Measurements from ENCODE around the gene SREBF1.
A peak's percentile ranks its signal among the peaks of the same experiment; 100 is the strongest.

Gene SREBF1

DNA sequence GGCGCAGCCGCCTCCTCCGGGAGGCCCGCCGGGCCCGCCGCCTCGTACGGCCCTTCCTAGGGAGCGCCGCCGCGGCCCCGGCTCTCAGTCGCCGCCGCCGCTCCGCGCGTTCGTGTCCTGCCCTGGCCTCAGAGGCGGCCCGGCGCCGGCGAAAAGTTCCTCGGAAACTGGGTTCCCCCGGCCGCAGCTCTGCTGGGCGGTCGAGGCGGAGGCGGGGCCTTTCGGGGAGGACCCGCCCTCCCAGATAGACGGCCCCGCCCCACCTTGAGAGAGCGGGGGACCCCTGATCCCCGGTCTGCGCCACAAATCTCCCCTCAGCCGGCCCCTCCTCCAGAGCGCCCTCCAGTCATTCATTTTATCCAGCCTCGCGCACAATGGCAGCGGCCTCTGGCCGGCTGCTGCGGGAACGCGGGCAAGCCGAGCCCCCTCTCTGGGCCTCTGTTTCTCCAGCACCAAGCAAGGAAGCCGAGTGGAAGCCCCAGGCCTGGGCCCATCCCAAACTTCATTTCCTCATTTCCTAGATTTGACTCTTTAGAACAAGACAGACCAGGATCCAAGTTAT is at the start of gene SREBF1:
SREBF1 (minus strand) TSS at position 169 of the 562 bp plus-strand sequence. CDS start 169 bp downstream, outside the sequence.
- DNase-seq (ENCODE audit: low read depth in 1 of 2, low spot score in 1 of 2), result peak; percentile 44 to 45

GRCh38 chr17:17886226-17886625 is 49.4 kb upstream of the SREBF1 start:
- DNase-seq (ENCODE audit: low read depth in 1 of 2, low spot score in 1 of 2), result no peak

GRCh38 chr17:17884391-17885357 is 47.9 kb upstream of the SREBF1 start:
- DNase-seq (ENCODE audit: low read depth in 1 of 2, low spot score in 1 of 2), result no peak

DNA sequence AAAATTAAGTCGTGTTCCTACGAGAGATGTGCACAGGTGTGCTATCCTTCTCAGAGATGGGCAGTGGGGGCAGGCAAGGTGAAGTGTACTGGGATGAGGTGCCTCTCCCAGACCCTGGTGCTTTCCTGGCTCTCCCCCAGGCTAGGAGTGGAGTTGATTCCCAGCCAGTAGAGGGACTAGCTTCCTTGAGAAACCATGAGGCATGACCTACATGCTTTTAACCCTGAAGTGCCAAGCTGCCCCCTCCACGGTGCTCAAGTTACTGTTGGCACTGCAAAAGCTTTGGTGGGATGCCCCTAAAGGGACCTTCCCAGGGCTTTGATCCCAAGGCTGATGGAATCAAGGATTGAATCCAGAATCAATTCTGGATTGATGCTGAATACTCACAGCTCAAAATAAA is 47.0 kb upstream of the SREBF1 start:
- DNase-seq (ENCODE audit: low read depth in 1 of 2, low spot score in 1 of 2), result no peak

- DNase-seq (ENCODE audit: low read depth in 1 of 2, low spot score in 1 of 2), result no peak
Observed at GRCh38 chr17:17882082-17882581, 45.3 kb upstream of the SREBF1 start.

- DNase-seq (ENCODE audit: low read depth in 1 of 2, low spot score in 1 of 2), result no peak
Observed at GRCh38 chr17:17880577-17881196, 43.9 kb upstream of the SREBF1 start.

- no peak for DNase-seq (ENCODE audit: low read depth in 1 of 2, low spot score in 1 of 2)
Observed at GRCh38 chr17:17877529-17878358, 41.0 kb upstream of the SREBF1 start.

DNA sequence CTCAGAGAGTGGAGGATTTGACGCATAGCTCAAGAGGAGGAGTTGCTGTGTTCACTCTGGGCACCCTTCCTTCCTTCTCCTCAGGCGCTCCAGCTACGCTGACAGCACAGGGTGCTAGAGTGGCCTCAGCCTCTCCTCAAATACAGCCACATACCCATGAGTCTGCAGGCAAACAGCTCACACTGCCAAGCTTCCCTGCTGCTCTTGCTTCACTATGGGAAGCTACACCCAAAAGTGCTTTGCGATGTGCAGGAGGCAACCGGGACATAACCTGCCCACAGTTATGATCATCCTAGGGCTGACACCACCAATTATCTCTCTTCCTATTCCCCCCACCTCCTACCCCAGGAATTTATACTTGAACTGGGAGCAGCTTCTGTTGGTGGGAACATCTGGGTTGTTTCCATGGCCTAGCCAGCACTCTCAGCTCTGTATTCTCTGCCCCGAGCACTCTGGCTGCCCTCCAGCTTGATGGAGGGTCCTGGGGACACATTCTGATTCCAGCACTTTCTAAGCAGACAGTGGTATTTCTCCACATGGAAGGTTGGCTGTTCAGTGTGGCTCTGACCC is 40.3 kb upstream of the SREBF1 start:
- no peak for DNase-seq (ENCODE audit: low read depth in 1 of 2, low spot score in 1 of 2)

GRCh38 chr17:17874478-17874877 is 37.7 kb upstream of the SREBF1 start:
- DNase-seq (ENCODE audit: low read depth in 1 of 2, low spot score in 1 of 2), result no peak

DNA sequence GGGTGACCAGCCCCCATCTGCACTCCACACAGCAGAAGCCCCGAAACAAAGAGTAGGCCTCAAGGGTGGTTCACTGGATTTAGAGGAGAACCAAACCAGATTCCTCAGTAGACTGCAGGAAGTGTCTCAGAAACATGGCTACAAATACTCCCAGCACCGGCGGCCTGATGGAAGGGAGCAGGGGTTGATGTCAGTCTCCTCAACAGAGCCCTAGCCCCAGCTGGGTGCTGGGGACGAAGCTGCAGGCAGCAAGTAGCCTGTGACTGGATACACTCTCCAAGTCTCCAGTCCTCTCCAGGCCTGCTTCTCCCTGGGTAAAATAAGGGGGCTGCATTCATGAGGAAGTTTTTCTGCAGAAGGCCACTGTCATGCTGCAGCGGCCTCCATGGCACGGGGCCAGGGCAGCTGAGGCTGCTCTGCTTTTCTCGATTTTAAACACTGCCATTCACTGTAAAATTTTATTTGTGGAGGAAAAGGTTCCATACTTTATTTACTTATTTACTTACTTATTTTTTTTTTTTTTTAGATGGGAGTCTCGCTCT is 36.7 kb upstream of the SREBF1 start:
- no peak for DNase-seq (ENCODE audit: low read depth in 1 of 2, low spot score in 1 of 2)

DNA sequence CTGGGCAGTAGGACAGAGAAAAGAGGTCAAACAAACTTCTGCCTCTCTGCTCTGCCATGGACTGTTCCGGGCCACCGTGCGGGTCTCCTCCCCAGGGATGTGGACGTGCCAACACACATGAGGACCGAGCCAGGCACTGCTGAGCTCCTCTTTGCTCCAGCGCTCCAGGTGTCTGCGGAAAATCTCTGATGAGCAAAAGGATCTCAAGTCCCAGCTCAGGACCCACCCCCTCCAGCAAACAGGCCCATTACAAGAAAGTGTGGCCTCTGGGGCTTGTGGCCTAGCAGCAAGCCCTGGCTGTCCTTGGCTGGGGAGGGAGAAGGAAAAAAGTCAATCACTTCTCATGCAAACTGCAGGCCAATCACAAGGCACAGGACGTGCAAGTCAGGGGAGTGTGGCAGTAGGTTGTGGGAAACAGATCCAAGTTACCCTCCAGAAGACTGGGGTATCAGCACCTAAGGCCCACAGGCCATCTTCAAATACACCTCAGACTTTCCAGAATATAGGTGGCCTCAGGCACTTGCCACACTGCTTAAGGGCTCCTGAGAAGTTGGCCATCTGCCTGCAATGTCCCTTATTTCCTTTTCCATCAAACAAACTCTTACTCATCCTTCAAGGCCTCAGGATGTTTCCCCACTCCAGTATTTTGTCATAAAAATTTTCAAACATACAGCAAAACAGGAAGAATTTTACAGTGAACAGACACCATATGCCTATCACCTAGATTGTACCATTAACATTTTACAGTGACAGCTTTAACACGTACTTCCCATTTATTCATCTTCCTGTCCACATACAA is 36.0 kb upstream of the SREBF1 start:
- DNase-seq (ENCODE audit: low read depth in 1 of 2, low spot score in 1 of 2), result no peak

GRCh38 chr17:17871913-17872312 is 35.1 kb upstream of the SREBF1 start:
- no peak for DNase-seq (ENCODE audit: low read depth in 1 of 2, low spot score in 1 of 2)

- no peak for DNase-seq (ENCODE audit: low read depth in 1 of 2, low spot score in 1 of 2)
Observed at GRCh38 chr17:17870247-17870646, 33.5 kb upstream of the SREBF1 start.

DNA sequence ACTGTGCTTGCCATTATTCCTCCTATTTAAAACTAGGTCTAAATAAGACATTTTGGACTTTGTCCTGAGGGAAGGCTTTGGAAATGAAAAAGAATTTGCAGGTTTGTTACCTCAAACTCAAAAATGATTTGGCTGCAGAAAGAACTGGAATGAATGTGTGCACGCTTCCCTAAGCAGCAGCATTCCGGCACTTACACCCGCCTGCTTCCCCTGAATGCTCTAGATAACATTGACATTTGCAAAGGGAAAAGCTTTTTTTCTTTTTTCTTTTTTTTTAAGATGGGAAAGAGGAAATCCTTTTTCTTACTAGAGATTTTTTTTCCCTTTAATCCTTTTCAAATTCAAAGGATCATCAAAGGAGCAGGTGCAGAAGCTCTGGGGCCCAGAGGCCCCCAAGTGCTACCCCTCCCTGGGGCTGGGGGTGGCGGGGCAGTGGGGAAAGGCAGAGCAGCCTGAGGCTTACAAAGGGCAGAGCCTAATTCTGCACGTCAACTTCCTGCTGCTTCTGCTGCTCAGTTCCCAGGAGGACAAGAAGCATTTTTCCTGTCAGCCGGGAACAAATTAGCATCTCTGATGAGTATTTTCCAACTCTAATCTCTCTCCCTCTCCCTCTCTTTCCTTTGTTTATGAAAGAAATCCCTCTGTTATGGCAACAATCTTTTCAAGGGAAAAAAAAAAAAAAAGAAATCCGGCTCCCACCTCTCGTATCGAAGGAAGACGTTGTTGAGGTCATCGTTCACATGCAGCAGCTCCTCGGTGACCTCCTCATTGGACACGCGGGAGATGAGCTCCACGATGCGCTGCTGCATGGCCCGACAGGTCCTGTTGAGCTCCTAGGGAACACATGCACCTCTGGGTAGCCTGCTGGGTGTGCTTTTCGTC is 32.1 kb upstream of the SREBF1 start:
- no peak for DNase-seq (ENCODE audit: low read depth in 1 of 2, low spot score in 1 of 2)

- DNase-seq (ENCODE audit: low read depth in 1 of 2, low spot score in 1 of 2), result no peak
Observed at GRCh38 chr17:17866897-17867296, 30.1 kb upstream of the SREBF1 start.

DNA sequence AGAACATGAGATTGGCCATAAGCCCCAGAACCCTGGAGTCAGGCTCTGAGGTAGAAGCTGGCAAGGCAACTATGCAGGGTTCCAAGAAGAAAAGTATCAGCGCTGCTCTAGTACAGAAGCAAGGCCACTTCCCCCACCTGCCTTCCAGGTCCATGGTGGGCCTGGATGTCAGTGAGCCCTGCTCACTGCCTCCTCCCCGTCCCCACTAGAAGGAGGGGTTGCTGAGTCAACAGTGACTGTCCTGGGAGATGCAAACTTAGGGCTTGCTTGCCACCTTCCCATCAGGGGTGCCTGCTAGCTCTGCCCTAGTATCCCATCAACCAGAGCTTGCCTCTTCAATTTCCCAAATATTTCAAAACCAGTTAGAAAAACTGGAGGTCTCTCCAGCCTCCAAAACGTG is 29.6 kb upstream of the SREBF1 start:
- no peak for DNase-seq (ENCODE audit: low read depth in 1 of 2, low spot score in 1 of 2)

DNA sequence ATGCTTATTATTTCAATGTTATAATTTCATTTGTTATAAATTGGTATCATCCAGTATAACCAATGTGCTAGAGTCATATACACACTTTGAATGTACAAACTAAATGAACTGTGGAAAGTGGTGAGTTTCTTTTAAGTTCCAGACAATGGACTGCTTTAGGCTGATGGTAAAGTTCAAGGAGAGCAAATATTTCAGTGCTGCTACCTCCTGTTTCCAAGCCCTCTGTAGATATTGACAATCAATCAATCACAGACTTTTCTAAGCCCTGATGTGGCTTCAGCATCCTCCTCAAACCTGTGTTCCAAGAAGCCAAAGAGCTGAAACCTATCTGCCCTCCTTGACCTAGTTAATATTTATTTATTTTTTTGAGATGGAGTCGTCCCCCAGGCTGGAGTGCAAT is 28.2 kb upstream of the SREBF1 start:
- DNase-seq (ENCODE audit: low read depth in 1 of 2, low spot score in 1 of 2), result no peak

- DNase-seq (ENCODE audit: low read depth in 1 of 2, low spot score in 1 of 2), result no peak
Observed at GRCh38 chr17:17860766-17861107, 24.0 kb upstream of the SREBF1 start.

Measured in stimulated activated CD4-positive, alpha-beta T cell treated with anti-CD3 and anti-CD28 coated beads, Interleukin-15, amount 100 ng/mL, for 1 hour (primary cell).